H1 (cell line): ENCODE measurements around the gene FGF12. TPM values are rescaled to one million over a fixed set of nuclear protein-coding genes. Genes with fewer than 3 reads are reported as not detected.

Experiments used
- CTCF ChIA-PET: fragments of 300-600 bp; sonication (Branson Sonifier 250); formaldehyde crosslinking; loops from one replicate; lab custom pipeline; 2021; ENCODE audit not compliant: partially characterized antibody; lab: Charles Lee
- POLR2A ChIA-PET: fragments of 300-600 bp; sonication (Branson Sonifier 250); formaldehyde crosslinking; loops from one replicate; lab custom pipeline; 2021; ENCODE audit warnings: inconsistent platforms; ENCODE audit not compliant: partially characterized antibody; lab: Charles Lee
- DNase-seq, 2 experiments: peaks; one replicate each; pipeline versions ENCODE4 v3.0.0 to v3.0.0-alpha.2; 2010 to 2022; ENCODE audit warnings: low spot score in 2 of 2, low read depth in 1 of 2, mixed read lengths in 1 of 2
- FAIRE-seq: peaks from 2 replicates; lab custom pipeline; 2011; peaks lifted over from hg19 to GRCh38; lab: Jason Lieb, UNC
- H2AFZ ChIP-seq: 2 replicates; pipeline ENCODE4 v1.8.1; 2012; ENCODE audit warnings: low read length, inconsistent platforms
- H2AK5ac ChIP-seq: 2 replicates; pipeline ENCODE4 v1.6.1; 2013; ENCODE audit warnings: low read depth, low read length
- H2BK120ac ChIP-seq: replicated peaks from 2 replicates; pipeline ENCODE3; 2013; ENCODE audit warnings: low read depth, low read length, inconsistent platforms
- H2BK12ac ChIP-seq: 2 replicates; pipeline ENCODE4 v1.6.1; 2013; ENCODE audit warnings: low read depth, low read length
- H2BK15ac ChIP-seq: 2 replicates; pipeline ENCODE4 v1.6.1; 2013; ENCODE audit warnings: low read length
- H2BK20ac ChIP-seq: 2 replicates; pipeline ENCODE4 v1.6.1; 2013; ENCODE audit warnings: low read length
- H2BK5ac ChIP-seq: 2 replicates; pipeline ENCODE4 v1.6.1; 2013; ENCODE audit warnings: low read depth, low read length
- H3K14ac ChIP-seq: 2 replicates; pipeline ENCODE4 v1.6.1; 2013; ENCODE audit warnings: inconsistent platforms; ENCODE audit not compliant: insufficient read length
- H3K18ac ChIP-seq: 2 replicates; pipeline ENCODE4 v1.6.1; 2013; ENCODE audit warnings: low read length; ENCODE audit errors: extremely low read depth
- H3K23ac ChIP-seq: 2 replicates; pipeline ENCODE4 v1.6.1; 2013; ENCODE audit warnings: inconsistent platforms; ENCODE audit not compliant: insufficient read length
- H3K23me2 ChIP-seq: 2 replicates; pipeline ENCODE4 v1.6.1; 2013; ENCODE audit warnings: low read depth, low read length
- H3K27ac ChIP-seq: 2 replicates; pipeline ENCODE4 v1.6.1; 2011; ENCODE audit warnings: low read depth, low read length, inconsistent platforms
- H3K27me3 ChIP-seq, 4 experiments: replicated peaks in 1 of 4; 1 replicate in 1 of 4; 2 replicates in 3 of 4; pipeline versions ENCODE4 v1.6.1 to v1.8.1; 2011 to 2013; ENCODE audit warnings: low read length in 3 of 4, mild to moderate bottlenecking in 3 of 4, inconsistent platforms in 2 of 4, mixed read lengths in 2 of 4, moderate library complexity in 1 of 4; ENCODE audit not compliant: control insufficient read depth in 3 of 4, insufficient read depth in 3 of 4; ENCODE audit errors: extremely low read depth in 1 of 4
- H3K36me3 ChIP-seq, 4 experiments: 2 replicates each; pipeline versions ENCODE4 v1.6.1 to v1.8.1; 2011 to 2013; ENCODE audit warnings: mild to moderate bottlenecking in 4 of 4, low read length in 3 of 4, moderate library complexity in 2 of 4, control low read depth in 1 of 4, inconsistent platforms in 1 of 4; ENCODE audit not compliant: insufficient read depth in 4 of 4, control insufficient read depth in 2 of 4
- H3K4ac ChIP-seq: replicated peaks from 2 replicates; pipeline ENCODE3; 2013; ENCODE audit warnings: low read length, low read depth, mixed read lengths, inconsistent platforms; ENCODE audit not compliant: insufficient read length
- H3K4me1 ChIP-seq, 4 experiments: replicated peaks in 1 of 4; 1 replicate in 1 of 4; 2 replicates in 3 of 4; pipeline versions ENCODE4 v1.6.1 to v1.8.1; 2011 to 2013; ENCODE audit warnings: low read length in 3 of 4, inconsistent platforms in 2 of 4, mixed read lengths in 1 of 4; ENCODE audit not compliant: insufficient read depth in 4 of 4, control insufficient read depth in 3 of 4
- H3K4me2 ChIP-seq, 2 experiments: 2 replicates each; pipeline versions ENCODE4 v1.6.1 to v1.8.1; 2011 to 2013; ENCODE audit warnings: low read depth in 2 of 2, low read length in 2 of 2, control low read depth in 1 of 2, inconsistent platforms in 1 of 2, mild to moderate bottlenecking in 1 of 2; ENCODE audit not compliant: insufficient read depth in 1 of 2
- H3K4me3 ChIP-seq, 4 experiments: fragments of 200-600, 300-600 bp in 1 of 4; sonication (generic), shearing (Covaris generic), sonication (Bioruptor Twin) in 1 of 4; 2 replicates each; pipeline versions ENCODE4 v1.5.1 to v1.8.1; 2011 to 2016; ENCODE audit warnings: low read length in 4 of 4, low read depth in 3 of 4, control low read depth in 2 of 4, inconsistent platforms in 2 of 4, mild to moderate bottlenecking in 2 of 4, mixed read lengths in 1 of 4, moderate library complexity in 1 of 4; ENCODE audit not compliant: insufficient read depth in 2 of 4; ENCODE audit errors: extremely low read depth in 1 of 4
- H3K56ac ChIP-seq: replicated peaks from 2 replicates; pipeline ENCODE3; 2013; ENCODE audit warnings: low read depth, mild to moderate bottlenecking, mixed read lengths, low read length, inconsistent platforms; ENCODE audit not compliant: insufficient read length
- H3K79me1 ChIP-seq: 2 replicates; pipeline ENCODE4 v1.6.1; 2013; ENCODE audit warnings: low read depth, low read length, control low read depth
- H3K79me2 ChIP-seq, 2 experiments: 2 replicates each; pipeline versions ENCODE4 v1.6.1 to v1.8.1; 2012 to 2013; ENCODE audit warnings: low read length in 2 of 2, mild to moderate bottlenecking in 2 of 2, inconsistent platforms in 1 of 2; ENCODE audit not compliant: insufficient read depth in 2 of 2, control insufficient read depth in 1 of 2
- H3K9ac ChIP-seq, 4 experiments: replicated peaks in 1 of 4; 1 replicate in 1 of 4; 2 replicates in 3 of 4; pipeline versions ENCODE4 v1.6.1 to v1.8.1; 2011 to 2013; ENCODE audit warnings: low read depth in 3 of 4, low read length in 3 of 4, control low read depth in 2 of 4, mild to moderate bottlenecking in 2 of 4, moderate library complexity in 2 of 4, inconsistent platforms in 1 of 4; ENCODE audit errors: extremely low read depth in 1 of 4
- H3K9me3 ChIP-seq, 2 experiments: 2 replicates each; pipeline versions ENCODE4 v1.6.1 to v1.8.1; 2012 to 2013; ENCODE audit warnings: mild to moderate bottlenecking in 2 of 2, moderate library complexity in 2 of 2, control low read depth in 1 of 2, inconsistent platforms in 1 of 2, low read depth in 1 of 2, low read length in 1 of 2, mixed read lengths in 1 of 2; ENCODE audit not compliant: insufficient read depth in 2 of 2
- H4K20me1 ChIP-seq, 2 experiments: replicated peaks in 1 of 2; 2 replicates each; pipeline versions ENCODE3 to v1.8.1; 2011 to 2013; ENCODE audit warnings: inconsistent platforms in 2 of 2, low read length in 2 of 2, mild to moderate bottlenecking in 1 of 2; ENCODE audit not compliant: insufficient read depth in 2 of 2, control insufficient read depth in 1 of 2
- H4K5ac ChIP-seq: 2 replicates; pipeline ENCODE4 v1.6.1; 2013; ENCODE audit warnings: low read length, low read depth, mixed read lengths, inconsistent platforms; ENCODE audit not compliant: insufficient read length
- H4K8ac ChIP-seq: 2 replicates; pipeline ENCODE4 v1.8.0; 2013; ENCODE audit warnings: mild to moderate bottlenecking, moderate library complexity, low read length, inconsistent platforms; ENCODE audit not compliant: insufficient read depth; ENCODE audit errors: extremely low read depth
- H4K91ac ChIP-seq: replicated peaks from 2 replicates; pipeline ENCODE3; 2013; ENCODE audit warnings: low read length, mixed read lengths, inconsistent platforms; ENCODE audit not compliant: insufficient read length
- BACH1 ChIP-seq: IDR thresholded peaks from 2 replicates; pipeline ENCODE4 v1.6.1; 2012; ENCODE audit warnings: low read length, improper control_type of control experiment
- RNF2 ChIP-seq: fragments of 200-900, 300-1000 bp; sonication (generic); IDR thresholded peaks from 2 replicates; pipeline ENCODE4 v1.7.1; 2016; ENCODE audit warnings: borderline replicate concordance, low read depth, mild to moderate bottlenecking, antibody characterized with exemption, low read length; ENCODE audit not compliant: poor library complexity, severe bottlenecking; ENCODE audit errors: missing control alignments
- TAF7 ChIP-seq: optimal IDR thresholded peaks from 2 replicates; pipeline ENCODE3; 2011; ENCODE audit warnings: low read depth, mild to moderate bottlenecking, inconsistent platforms, low read length, moderate library complexity, borderline replicate concordance
- WGBS, 2 experiments: shearing (Covaris generic) in 1 of 2; methylation state at CpG; one replicate each; pipeline versions ENCODE4 v1.1.6 to v1.1.7; 2013 to 2015; ENCODE audit warnings: low lambda C conversion rate in 2 of 2, mixed read lengths in 2 of 2, inconsistent platforms in 1 of 2, low coverage in 1 of 2, missing lambda C conversion rate in 1 of 2; ENCODE audit not compliant: insufficient replicate concordance in 2 of 2, insufficient coverage in 1 of 2, insufficient read length in 1 of 2; ENCODE audit errors: extremely low coverage in 1 of 2, missing lambda C conversion rate in 1 of 2; 5-methylcytosine and 5-hydroxymethylcytosine counted together
- polyA plus RNA-seq, 7 experiments: library from polyadenylated mRNA; depleted of rRNA in 3 of 7; stranded (reverse) in 5 of 7; unstranded in 2 of 7; fragments of >200 nt in 5 of 7; fragments of 200-250 nt in 2 of 7; gene quantifications; 1 replicate in 5 of 7; 2 replicates in 1 of 7; 4 replicates in 1 of 7; pipeline versions ENCODE4 v1.2.1 to v1.2.3, GENCODE V29; 2011 to 2013; ENCODE audit warnings: missing spikeins in 2 of 7, mixed read lengths in 2 of 7
- total RNA-seq: library from RNA; stranded (reverse); fragmentation: NEBNext Ultra II Directional; extraction: Animal tissue kit (Norgen Biotek cat#: 25700); gene quantifications from 2 replicates; pipeline ENCODE4 v1.2.1, GENCODE V29; 2021

Gene FGF12
- total and polyA plus RNA-seq, 2 of the 8 experiments (the other 6 are each of a cell fraction or from before 2014, with no cell fraction given): 4.1 to 16.6 TPM

- no peak overlapping the region for H3K23ac ChIP-seq
- no peak overlapping the region for H2BK15ac ChIP-seq
- no peaks in the 10 kb centered on the region for H3K79me1 ChIP-seq
- no peaks in the 10 kb centered on the region for H3K9me3 ChIP-seq
- H3K4ac ChIP-seq: no peak overlapping the region
- H3K56ac ChIP-seq: no peak overlapping the region
- H3K4me2 ChIP-seq: no peak overlapping the region
- TF ChIP-seq BACH1 (no peak), RNF2 (no peak), TAF7 (no peak)
- no peak overlapping the region for H4K5ac ChIP-seq
- ChIA-PET POLR2A (interaction anchor here (1.3 kb wide), 1 partner anchor 12 kb away, joined by 3 read pairs; no protein-coding TSS in a partner anchor), CTCF (interaction anchor here (0.6 to 3.3 kb wide), 45 partner anchors 8 to 1142 kb away, joined by 3 to 36 read pairs (median 5); no protein-coding TSS in a partner anchor)
- H4K91ac ChIP-seq: no peak overlapping the region
- no peaks in the 10 kb centered on the region for H3K27me3 ChIP-seq
- H2BK120ac ChIP-seq: no peak overlapping the region
- H3K27ac ChIP-seq: no peak overlapping the region
- H3K79me2 ChIP-seq: no peaks in the 10 kb centered on the region
- H2AK5ac ChIP-seq: no peak overlapping the region
- no peak overlapping the region for H2AFZ ChIP-seq
- FAIRE-seq: no peak
- no peak overlapping the region for H3K4me3 ChIP-seq
- H2BK12ac ChIP-seq: no peak overlapping the region
- peak overlapping the region in 1 of 4 experiments; percentile 8; a peak in 1 of 7 replicates for H3K9ac ChIP-seq
- no peak overlapping the region for H3K14ac ChIP-seq
- H4K20me1 ChIP-seq: no peaks in the 10 kb centered on the region
- H4K8ac ChIP-seq: no peak overlapping the region
- H2BK5ac ChIP-seq: no peak overlapping the region
- H3K23me2 ChIP-seq: no peaks in the 10 kb centered on the region
- no peak overlapping the region for H2BK20ac ChIP-seq
- 91% methylated on average over 2 of the region's 2 CpGs; no CpG with 5 or more reads in 1 of the 2 experiments for WGBS, 2 experiments
- H3K18ac ChIP-seq: no peak overlapping the region
- H3K36me3 ChIP-seq: no peaks in the 10 kb centered on the region
- peaks cover 0 to 4% (median 0%) of the 10 kb centered on the region in 4 experiments; a peak in 1 of 7 replicates for H3K4me1 ChIP-seq
- no peak for DNase-seq
Observed at GRCh38 chr3:192422321-192422996, 304.9 kb downstream of the FGF12 start.
